GM18870 (cell line): Measurements from ENCODE around the gene YJEFN3.

Experiments
- ATAC-seq: cut with Tn5 transposase; IDR thresholded peaks from one replicate; pipeline ENCODE4 v1.9.1; 2021; ENCODE audit warnings: moderate library complexity; ENCODE audit not compliant: unreplicated experiment

The YJEFN3 gene

GRCh38 chr19:19528721-19529490 lies at the start of gene YJEFN3:
Gene YJEFN3, plus strand, starts transcription at chr19:19528911. Its CDS starts 22 bp downstream, at chr19:19528933.
- ATAC-seq: no peak

- no peak for ATAC-seq
These were observed 48.0 kb upstream of the YJEFN3 start for GRCh38 chr19:19480688-19481087.

DNA sequence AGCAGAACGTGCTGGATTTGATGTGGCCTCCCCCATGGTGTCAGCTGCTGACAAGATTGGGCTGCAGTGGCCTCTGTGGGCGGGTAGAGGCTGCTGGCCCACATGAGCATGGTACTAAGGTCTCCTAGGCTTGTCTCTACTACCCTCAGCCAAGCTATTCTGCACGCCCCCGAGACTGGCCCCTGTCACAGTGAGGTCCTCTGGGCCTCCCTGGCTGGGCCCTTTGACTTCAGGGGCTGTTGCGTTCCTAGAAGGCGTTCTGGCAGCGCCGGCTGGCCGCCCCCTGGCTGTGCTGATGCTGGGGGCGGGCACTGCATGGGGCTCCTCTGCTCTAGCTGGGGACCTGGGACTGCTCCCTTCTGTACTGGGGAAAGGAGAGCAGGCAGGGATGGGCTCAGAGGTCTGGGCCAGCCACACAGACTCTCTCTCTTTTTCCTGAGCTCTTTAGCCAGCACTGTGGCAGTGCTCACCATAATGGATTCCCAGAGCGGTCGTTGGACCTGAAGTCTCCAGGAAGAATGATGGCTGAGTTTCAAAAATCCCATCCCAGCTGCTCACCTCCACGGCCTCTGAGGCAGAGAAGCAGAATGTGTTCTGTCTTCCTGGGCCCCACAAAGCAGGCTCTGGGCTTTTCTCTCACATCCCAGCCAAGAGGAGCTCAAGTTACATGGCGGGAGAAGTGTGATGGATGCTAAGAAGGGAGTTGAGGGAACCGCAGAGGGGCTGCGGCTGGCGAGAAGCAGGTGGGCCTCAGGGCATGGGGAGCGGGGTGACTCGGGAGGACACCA lies 45.7 kb upstream of the YJEFN3 start:
- no peak for ATAC-seq

DNA sequence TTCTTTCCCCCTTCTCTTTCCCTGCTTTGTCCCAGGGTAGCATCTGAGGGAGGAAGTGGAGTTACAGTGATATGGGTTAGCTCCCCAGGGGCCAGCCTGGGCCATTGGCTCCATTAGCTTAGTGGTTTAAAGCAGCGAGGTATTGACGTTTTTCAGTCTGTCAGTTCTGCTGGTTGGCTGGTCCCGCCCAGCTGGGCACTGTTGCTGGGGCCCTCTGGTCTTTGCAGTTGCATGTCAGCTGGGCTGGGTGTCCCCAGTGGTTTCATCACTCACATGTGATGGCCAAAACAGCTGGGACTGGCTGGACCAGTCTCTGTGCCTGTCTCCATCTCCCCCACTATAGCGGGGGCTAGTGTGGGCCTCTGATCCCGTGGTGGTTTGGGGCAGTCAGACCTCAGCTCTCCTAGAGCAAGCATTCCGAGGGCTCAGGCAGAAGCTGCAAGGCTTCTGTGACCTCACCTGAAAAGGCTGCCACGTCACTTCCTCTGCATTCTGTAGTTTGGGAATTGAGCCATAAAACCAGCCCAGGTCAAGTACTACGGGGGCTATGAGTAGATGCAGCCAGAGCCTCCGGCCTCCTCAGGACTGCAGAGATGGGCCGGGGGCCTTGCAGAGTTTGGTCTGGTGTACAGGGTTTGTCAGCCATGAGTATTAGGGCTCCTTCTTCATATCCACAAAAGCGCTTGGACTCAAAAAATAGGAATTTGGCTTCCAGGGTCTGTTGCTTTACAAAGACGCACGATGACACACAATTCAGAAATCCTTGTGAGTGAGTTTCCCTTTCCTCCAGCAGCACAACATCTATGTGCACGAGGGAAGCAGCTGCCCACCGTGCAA lies 43.3 kb upstream of the YJEFN3 start:
- ATAC-seq: no peak

- ATAC-seq: no peak
These were observed 42.8 kb upstream of the YJEFN3 start for GRCh38 chr19:19485998-19486290.

DNA sequence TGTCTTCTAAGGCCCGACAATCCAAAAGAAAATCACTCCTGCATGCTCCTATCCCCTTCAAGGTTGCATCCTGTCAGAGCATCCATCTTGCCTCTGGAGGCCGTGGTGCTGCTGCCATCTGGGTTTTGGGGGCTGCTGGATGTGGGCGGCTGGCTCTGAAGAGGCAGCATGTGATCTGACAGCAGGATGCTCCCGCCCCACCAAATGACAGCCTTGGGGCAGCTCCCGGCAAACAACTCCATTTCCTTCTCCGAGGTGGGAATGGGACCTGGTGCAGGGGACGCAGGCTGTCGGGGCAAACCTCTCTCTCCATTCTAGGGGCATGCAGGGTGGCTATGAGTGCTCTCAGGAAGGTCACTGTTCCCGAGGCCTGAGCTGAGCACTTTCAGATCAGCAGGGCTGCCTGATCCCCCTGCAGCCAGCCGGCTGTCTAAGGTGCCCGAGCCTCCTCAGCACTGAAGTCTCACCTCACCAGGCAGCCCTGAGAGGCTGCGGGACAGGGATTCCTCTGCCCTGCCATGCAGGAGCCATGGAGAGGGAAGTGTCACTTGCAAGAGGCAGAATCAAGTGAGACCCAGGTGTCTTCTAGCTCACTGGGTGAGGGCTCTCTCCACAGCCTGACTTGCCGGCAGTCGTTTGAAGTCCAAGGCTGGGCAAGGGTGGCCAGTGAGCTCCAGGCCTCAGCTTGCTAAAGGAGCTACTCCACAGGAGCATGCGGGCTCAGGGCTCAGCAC lies 42.2 kb upstream of the YJEFN3 start:
- no peak for ATAC-seq

DNA sequence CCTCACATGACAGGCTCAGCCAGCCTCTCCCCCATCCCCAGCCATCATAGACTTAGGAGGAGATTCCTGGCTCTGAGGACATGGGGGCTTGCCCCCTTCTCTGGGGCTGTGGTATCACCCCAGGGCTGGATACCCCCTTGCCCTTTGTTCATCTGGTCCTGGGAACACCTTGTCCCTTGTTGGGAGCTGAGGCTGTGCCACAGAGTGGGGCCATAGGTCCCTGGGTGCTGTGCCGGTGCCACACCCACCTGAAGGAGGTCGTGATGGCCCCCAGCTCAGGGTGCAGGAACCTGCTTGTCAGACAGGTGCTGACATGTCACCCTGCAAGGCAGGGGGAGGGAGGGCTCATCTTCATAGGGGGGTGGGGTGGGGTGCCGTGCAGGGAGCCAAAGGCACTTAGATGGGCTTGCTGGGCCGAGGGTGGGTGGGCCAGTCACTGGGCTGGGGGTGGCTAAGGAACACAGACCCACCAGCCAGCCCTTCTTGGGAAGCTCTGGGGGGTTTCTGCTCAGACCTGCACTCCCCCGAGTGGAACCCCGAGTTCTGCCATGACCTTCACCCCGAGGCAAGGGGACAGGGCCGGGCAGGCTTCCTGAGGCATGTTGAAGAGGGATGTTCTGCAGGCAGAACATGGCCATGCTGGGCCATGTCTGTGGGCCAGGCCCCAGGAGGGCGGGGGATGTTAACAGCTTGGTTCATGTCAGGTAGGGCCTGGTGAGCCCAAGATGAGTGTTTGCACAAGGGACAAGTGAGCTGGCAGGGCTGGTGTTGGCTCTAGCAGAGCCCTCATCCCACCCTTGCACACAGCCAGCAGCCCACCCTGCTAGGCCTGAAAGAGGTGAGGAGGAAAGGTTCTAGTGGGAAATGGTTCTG lies 41.4 kb upstream of the YJEFN3 start:
- no peak for ATAC-seq

DNA sequence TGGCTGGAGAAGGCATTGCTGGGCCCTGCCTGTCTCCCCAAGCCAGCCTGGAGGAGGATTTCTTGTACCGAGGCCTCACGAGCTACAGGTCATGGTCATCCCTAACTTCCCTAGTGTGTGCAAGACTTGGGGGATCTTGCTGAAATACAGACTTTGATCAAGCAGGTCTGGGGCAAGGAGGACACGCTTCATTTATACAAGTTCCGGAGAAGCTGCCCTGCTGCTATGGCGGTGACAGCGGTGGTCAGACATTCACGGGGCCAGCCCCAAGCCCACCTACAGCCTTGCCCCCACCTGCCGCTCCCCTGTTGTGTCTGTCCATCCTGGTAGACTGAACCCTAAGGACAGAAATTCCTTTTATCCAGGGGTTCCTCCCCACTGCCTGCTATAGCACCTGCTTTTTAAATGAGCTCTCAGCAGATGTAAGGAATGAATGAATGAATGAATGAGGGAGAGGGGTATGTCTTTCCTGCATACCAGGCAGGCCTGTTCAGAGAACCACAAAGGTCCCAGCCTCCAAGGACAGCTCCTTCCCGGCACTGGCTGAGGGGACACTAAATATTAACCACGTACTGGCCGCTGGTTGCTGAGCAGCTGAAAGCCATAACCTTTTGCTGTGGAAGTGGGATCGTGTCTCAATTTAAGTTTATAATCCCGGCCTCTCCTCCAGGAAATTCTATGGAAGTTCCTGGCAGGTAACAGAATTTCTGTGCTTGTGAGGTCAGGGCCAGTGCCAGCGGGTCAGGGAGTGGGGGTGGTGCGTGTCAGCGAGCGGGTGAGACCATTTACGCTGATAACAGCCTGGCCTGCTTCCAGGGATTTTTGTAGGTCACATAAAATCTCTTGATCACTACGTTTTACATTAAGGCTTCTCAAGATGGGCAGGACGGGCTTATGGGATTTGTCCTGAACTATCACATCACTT lies 40.5 kb upstream of the YJEFN3 start:
- ATAC-seq: no peak

GRCh38 chr19:19488875-19489690 lies 39.6 kb upstream of the YJEFN3 start:
- peak; percentile 61 for ATAC-seq

- ATAC-seq: no peak
These were observed 38.9 kb upstream of the YJEFN3 start for GRCh38 chr19:19489804-19490204.

DNA sequence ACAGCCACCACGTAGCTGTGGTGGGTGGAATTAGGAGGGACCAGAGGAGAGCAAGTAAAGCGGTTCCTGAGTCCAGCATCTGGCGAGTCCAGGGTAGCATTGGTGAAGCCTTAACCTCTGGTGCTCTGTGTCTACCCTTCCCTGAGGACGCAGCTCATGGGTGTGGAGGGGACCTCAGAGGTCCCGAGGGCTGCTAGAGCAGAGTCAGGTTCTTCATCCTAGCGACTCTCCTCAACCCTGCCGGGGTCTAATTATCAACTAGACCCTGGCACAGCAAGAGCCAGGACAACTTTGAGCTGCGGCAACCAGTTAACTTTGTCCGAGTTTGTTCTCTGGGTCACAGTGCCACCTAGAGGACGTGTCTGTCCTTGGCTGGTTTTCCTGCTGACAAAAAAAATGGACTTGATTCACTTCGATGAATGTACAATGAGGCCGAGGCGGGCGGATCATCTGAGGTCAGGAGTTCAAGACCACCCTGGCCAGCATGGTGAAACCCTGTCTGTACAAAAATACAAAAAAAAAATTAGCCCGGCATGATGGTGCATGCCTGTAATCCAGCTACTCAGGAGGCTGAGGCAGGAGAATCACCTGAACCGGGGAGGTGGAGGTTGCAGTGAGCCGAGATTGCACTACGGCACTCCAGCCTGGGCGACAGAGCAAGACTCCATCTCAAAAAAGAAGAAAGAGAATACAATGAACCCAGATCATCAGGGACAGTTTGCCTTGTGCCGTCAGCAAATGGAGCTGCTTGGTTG lies 38.3 kb upstream of the YJEFN3 start:
- ATAC-seq: no peak

DNA sequence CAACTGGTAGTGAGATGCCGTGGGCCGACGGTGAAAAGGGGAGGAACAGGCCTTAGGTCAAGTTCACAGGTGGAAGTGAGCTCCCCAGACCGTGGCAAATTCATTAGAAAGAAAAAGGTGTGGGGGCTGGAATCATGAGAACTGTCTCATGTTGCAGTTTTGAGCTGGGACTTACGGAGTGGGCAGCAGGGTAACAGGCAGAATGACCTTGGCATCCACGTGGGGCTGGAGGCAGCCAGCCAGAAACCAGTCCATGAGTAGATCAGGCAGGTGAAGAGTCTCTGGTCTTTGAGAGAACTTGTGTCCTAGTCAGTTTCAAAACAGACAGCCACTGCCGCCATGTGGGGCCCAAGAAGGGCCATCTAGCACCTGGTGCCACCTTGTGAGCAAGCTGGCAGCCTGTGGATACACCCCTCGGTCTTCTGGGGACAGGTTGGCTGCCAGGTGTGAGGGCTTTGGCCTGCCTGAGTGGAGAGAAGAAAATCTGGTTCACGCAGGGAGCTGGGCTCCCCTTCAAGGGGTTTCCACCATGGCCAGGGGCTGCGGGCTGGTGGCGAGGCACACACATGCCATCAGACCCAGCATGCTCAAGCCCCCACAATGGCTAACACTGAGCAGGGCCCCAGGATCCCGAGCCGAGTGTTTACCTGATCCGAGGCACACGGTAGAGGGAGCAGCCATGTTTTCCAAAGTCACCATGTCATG lies 37.2 kb upstream of the YJEFN3 start:
- no peak for ATAC-seq

DNA sequence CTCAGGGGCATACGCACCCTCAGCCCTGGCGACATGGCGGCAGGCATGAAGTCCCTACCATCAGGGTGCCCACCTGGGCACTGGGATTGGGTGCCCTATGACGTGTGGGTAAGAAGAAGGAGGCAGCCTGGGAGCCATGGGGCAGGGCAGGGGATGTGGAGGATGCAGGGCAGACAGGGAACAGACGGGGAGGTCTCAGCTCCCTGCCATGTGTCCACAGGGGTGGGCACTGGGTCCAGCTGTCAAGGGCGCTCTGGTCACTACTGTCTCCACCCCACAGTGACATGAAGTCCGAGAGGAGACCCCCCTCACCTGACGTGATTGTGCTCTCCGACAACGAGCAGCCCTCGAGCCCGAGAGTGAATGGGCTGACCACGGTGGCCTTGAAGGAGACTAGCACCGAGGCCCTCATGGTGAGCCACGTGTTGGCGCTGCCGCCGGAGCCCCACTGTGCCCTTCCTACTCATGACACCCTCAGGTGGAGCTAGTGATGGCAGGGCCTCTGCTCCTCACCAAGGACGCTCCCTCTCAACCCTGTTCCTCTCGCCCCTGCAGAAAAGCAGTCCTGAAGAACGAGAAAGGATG lies 36.6 kb upstream of the YJEFN3 start:
- ATAC-seq: no peak

DNA sequence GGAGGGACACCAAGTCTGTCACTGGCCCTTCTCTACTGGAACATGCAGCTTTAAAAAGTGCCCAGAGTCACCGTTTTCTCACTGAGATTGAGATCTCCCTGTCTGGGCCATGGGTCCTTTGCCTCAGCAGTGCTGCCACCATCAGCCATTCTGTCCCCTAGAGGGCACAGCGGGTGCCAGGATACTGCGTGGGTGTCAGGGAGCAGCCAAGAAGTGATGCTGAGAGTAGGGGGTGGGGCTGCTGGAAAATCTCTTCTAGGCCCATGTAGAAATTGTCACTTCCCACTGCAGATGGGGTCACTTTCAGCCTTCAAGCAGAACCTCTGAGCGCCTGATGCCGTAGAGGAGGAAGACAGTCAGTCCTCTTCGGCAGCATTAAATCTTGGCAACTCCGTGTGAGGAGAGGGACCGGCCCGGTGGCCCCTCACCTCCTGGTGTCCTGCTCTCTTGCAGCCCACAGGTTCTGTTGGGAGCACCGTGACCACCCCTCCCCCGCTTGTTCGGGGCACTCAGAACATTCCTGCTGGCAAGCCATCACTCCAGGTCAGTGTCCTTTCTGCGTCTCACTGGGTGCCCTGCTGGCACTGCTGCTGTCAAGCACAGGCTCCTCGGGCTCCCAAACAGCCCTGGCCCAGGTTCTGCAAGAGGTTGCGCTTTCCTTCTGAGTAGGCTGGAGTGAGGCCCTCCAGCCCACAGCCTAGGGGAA lies 34.7 kb upstream of the YJEFN3 start:
- no peak for ATAC-seq
